ENCODE measurements around the gene KCNAB2.
A peak's percentile ranks its signal among the peaks of the same experiment; 100 is the strongest.

Gene KCNAB2

DNA sequence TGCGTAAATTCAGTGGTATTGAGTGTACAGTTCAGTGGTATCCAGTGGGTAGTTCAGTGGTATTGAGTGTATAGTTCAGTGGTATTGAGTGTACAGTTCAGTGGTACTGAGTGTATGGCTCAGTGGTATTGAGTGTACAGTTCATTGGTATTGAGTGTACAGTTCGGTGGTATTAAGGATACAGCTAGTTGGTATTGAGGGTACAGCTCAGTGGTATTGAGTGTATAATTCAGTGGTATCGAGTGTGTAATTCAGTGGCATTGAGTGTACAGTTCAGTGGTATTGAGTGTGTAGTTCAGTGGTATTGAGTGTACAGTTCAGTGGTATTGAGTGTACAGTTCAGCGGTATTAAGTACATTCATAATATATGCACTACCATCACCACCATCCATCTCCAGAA lies 23.5 kb upstream of the KCNAB2 start:
- no peak for TF ChIP-seq CTCF (IDR thresholded peaks at IDR 0.05; ENCODE audit: insufficient read depth, low read length)
- no peak for TF ChIP-seq SPI1 (IDR thresholded peaks at IDR 0.05; ENCODE audit: borderline replicate concordance, low read depth)
- TF ChIP-seq GABPA (IDR thresholded peaks at IDR 0.05; ENCODE audit: low read depth), result no peak
- no peak for TF ChIP-seq POLR2AphosphoS5 (IDR thresholded peaks at IDR 0.05; ENCODE audit: low read depth)
- TF ChIP-seq, protein P1, sequence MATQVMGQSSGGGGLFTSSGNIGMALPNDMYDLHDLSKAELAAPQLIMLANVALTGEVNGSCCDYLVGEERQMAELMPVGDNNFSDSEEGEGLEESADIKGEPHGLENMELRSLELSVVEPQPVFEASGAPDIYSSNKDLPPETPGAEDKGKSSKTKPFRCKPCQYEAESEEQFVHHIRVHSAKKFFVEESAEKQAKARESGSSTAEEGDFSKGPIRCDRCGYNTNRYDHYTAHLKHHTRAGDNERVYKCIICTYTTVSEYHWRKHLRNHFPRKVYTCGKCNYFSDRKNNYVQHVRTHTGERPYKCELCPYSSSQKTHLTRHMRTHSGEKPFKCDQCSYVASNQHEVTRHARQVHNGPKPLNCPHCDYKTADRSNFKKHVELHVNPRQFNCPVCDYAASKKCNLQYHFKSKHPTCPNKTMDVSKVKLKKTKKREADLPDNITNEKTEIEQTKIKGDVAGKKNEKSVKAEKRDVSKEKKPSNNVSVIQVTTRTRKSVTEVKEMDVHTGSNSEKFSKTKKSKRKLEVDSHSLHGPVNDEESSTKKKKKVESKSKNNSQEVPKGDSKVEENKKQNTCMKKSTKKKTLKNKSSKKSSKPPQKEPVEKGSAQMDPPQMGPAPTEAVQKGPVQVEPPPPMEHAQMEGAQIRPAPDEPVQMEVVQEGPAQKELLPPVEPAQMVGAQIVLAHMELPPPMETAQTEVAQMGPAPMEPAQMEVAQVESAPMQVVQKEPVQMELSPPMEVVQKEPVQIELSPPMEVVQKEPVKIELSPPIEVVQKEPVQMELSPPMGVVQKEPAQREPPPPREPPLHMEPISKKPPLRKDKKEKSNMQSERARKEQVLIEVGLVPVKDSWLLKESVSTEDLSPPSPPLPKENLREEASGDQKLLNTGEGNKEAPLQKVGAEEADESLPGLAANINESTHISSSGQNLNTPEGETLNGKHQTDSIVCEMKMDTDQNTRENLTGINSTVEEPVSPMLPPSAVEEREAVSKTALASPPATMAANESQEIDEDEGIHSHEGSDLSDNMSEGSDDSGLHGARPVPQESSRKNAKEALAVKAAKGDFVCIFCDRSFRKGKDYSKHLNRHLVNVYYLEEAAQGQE (IDR thresholded peaks at IDR 0.05; ENCODE audit: insufficient replicate concordance, low read depth), result no peak
- no peak overlapping the region for H3K27ac ChIP-seq (replicated peaks)
- H3K4me3 ChIP-seq (replicated peaks; ENCODE audit: insufficient read depth, low read length), result no peak overlapping the region
- no peak for DNase-seq (ENCODE audit: low read depth in 1 of 2, low spot score in 1 of 2)
- H3K27me3 ChIP-seq (ENCODE audit: insufficient read depth, poor library complexity, severe bottlenecking), result no peaks in the 10 kb centered on the region

- H3K4me3 ChIP-seq (replicated peaks; ENCODE audit: insufficient read depth, low read length), result no peak overlapping the region
- no peaks in the 10 kb centered on the region for H3K27me3 ChIP-seq (ENCODE audit: insufficient read depth, poor library complexity, severe bottlenecking)
- H3K27ac ChIP-seq (replicated peaks), result no peak overlapping the region
- no peak for DNase-seq (ENCODE audit: low read depth in 1 of 2, low spot score in 1 of 2)
- TF ChIP-seq SPI1 (IDR thresholded peaks at IDR 0.05; ENCODE audit: borderline replicate concordance, low read depth), result no peak
- no peak for TF ChIP-seq GABPA (IDR thresholded peaks at IDR 0.05; ENCODE audit: low read depth)
- TF ChIP-seq CTCF (IDR thresholded peaks at IDR 0.05; ENCODE audit: insufficient read depth, low read length), result no peak
- TF ChIP-seq, protein P1 (IDR thresholded peaks at IDR 0.05; ENCODE audit: insufficient replicate concordance, low read depth), result no peak
- TF ChIP-seq POLR2AphosphoS5 (IDR thresholded peaks at IDR 0.05; ENCODE audit: low read depth), result no peak
These were observed 22.3 kb upstream of the KCNAB2 start for GRCh38 chr1:6023346-6023745.

GRCh38 chr1:6024376-6024775 lies 21.3 kb upstream of the KCNAB2 start:
- no peak for DNase-seq (ENCODE audit: low read depth in 1 of 2, low spot score in 1 of 2)
- no peak overlapping the region for H3K27ac ChIP-seq (replicated peaks)
- no peak for TF ChIP-seq GABPA (IDR thresholded peaks at IDR 0.05; ENCODE audit: low read depth)
- no peaks in the 10 kb centered on the region for H3K27me3 ChIP-seq (ENCODE audit: insufficient read depth, poor library complexity, severe bottlenecking)
- H3K4me3 ChIP-seq (replicated peaks; ENCODE audit: insufficient read depth, low read length), result no peak overlapping the region

GRCh38 chr1:6025269-6026094 lies 20.2 kb upstream of the KCNAB2 start:
- no peak for DNase-seq (ENCODE audit: low read depth in 1 of 2, low spot score in 1 of 2)
- Histone ChIP-seq H3K27ac (replicated peaks) (peak overlapping the region; percentile 94), H3K4me3 (replicated peaks; ENCODE audit: insufficient read depth, low read length) (peak overlapping the region; percentile 83), H3K27me3 (ENCODE audit: insufficient read depth, poor library complexity, severe bottlenecking) (no peaks in the 10 kb centered on the region)
- TF ChIP-seq, protein P1 (IDR thresholded peaks at IDR 0.05; ENCODE audit: insufficient replicate concordance, low read depth), result no peak
- TF ChIP-seq GABPA (IDR thresholded peaks at IDR 0.05; ENCODE audit: low read depth) (no peak), CTCF (IDR thresholded peaks at IDR 0.05; ENCODE audit: insufficient read depth, low read length) (no peak), POLR2AphosphoS5 (IDR thresholded peaks at IDR 0.05; ENCODE audit: low read depth) (no peak), SPI1 (IDR thresholded peaks at IDR 0.05; ENCODE audit: borderline replicate concordance, low read depth) (no peak)

All from HL-60 (cell line).